ENCODE measurements around the gene GRIK4. TPM values are rescaled to one million over a fixed set of nuclear protein-coding genes. Genes with fewer than 3 reads are reported as not detected.

GRIK4 gene
- total RNA-seq, 2 experiments from 2014 or later: not detected

DNA sequence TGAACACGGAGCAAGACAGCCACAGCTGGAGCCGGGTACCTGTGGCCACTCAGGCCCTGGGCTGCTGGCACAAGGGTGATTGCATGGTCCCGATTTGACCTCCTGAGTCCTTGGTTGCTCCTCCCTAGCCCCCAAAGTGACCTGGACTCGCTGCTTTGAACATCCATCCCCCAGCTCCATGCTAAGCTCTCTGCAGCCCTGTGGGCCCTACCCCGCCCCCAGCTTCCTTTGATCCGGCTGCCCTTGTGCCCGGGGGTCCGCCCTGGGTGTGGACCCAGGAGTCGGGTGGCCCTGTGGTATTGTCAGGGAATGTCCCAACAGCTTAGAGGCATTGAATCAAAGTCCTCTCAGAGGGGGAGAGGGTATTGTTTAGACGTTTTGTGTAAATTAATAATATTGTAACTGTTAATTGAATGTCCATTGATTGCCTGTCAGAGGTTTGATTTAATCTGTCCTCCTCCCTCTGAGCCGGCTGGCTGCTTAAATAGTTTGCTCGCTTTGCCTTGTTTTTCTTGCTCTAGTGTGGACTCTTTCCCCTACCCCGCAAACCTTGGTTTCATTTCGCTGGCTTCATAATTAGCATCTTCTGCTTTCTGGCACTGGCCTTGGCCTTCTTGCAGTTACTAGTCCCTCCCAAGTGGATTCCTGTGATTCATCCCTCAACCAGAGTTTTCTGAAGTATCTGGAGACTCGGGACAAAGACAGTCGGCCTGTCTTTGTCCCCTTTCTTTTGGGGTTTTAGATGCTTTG is 20.7 kb downstream of the GRIK4 start:
- H3K9me3 Mint-ChIP-seq: peaks cover 2% of the 10 kb centered on the region
- no peak overlapping the region for H3K4me3 Mint-ChIP-seq
- H3K4me1 Mint-ChIP-seq (ENCODE audit: low read depth): no peaks in the 10 kb centered on the region
- DNase-seq: no peak
- ChIA-PET POLR2A (no interaction called here), CTCF (no interaction called here)
- intact Hi-C loops (cut with micrococcal nuclease): no loop called here
- H3K27me3 Mint-ChIP-seq: peaks cover 7% of the 10 kb centered on the region
- no peak overlapping the region for H3K27ac Mint-ChIP-seq
- no peaks in the 10 kb centered on the region for H3K36me3 Mint-ChIP-seq

DNA sequence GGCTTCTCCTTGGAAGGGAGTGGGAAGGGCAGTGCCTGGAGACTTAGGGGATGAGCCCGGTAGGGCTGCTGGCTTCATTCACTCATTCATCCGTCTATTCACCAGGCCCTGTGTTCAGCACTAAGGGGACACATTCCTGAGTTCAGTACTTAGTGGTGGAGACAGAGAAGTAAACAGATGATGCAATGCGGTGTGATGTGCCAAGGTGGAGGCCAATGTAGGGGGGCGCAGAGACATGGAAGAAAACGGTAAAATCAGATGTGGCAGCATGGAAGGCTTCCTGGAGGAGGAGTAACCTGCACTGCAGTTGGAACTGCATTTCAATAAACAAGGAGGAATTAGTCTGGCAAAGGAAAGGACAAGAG is 21.3 kb downstream of the GRIK4 start:
- no peaks in the 10 kb centered on the region for H3K4me1 Mint-ChIP-seq (ENCODE audit: low read depth)
- H3K4me3 Mint-ChIP-seq: no peak overlapping the region
- ChIA-PET POLR2A (no interaction called here), CTCF (no interaction called here)
- intact Hi-C loops (cut with micrococcal nuclease): no loop called here
- H3K27ac Mint-ChIP-seq: no peak overlapping the region
- peaks cover 2% of the 10 kb centered on the region for H3K9me3 Mint-ChIP-seq
- no peaks in the 10 kb centered on the region for H3K36me3 Mint-ChIP-seq
- H3K27me3 Mint-ChIP-seq: peaks cover 7% of the 10 kb centered on the region
- no peak for DNase-seq

DNA sequence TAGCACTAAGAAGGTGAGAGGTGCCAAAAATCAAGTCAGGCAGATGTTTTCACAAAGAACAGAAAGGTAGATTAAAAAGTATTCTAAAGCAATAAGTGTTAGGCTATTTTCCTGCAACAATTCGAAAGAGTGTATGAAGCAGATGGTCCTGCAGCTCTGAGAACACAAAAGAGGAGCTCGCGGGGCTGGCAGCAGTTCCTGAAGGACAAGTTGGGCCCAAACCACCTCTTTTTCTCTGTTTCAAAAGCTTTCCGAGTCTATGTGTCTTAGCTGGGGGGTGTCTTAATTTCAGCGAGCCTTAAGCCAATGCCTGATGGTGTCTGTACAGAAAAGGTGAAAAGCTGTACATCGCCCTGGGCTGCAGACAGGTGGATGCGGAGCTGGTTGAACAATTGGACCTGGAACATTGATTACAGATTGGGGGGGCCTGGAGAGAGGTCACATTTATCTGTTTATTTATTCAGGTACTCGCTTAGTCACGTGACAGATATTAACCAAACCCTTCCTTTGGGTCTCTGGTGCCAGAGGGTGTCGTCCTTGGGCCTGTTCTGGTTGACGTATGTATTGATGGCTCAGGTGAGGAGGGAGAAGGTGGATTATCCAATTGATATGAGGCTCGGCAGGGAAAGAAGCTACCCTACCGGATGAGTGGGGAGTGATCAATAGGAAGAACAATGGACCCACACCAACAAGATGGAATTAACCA is 24.7 kb downstream of the GRIK4 start:
- Mint-ChIP-seq H3K9me3 (no peaks in the 10 kb centered on the region), H3K4me1 (ENCODE audit: low read depth) (no peaks in the 10 kb centered on the region), H3K36me3 (no peaks in the 10 kb centered on the region), H3K27me3 (peaks cover 11% of the 10 kb centered on the region), H3K4me3 (no peak overlapping the region), H3K27ac (no peak overlapping the region)
- DNase-seq: no peak
- intact Hi-C loops (cut with micrococcal nuclease): no loop called here
- POLR2A ChIA-PET: no interaction called here
- CTCF ChIA-PET: no interaction called here

DNA sequence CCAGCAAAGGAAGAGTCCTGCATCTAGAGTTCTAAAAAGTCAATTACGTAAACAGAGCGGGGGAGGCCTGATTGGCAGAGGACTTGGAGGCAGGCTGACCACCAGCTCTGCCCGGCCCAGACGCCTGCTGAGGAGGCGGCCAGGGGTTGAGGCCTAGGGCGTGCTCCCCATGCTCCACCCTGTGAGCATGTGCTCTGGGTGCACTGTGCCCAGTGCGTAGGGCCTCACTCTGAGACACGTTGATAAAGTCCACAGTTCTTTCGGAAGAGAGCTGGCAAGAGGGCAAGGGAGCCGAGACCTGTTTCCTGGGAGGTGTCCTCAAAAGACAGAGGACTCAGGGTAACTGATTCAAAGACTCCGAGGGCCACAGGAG is 25.2 kb downstream of the GRIK4 start:
- H3K4me3 Mint-ChIP-seq: no peak overlapping the region
- DNase-seq: no peak
- H3K36me3 Mint-ChIP-seq: no peaks in the 10 kb centered on the region
- H3K27ac Mint-ChIP-seq: no peak overlapping the region
- no peaks in the 10 kb centered on the region for H3K9me3 Mint-ChIP-seq
- intact Hi-C loops (cut with micrococcal nuclease): no loop called here
- peaks cover 11% of the 10 kb centered on the region for H3K27me3 Mint-ChIP-seq
- ChIA-PET POLR2A (no interaction called here), CTCF (no interaction called here)
- no peaks in the 10 kb centered on the region for H3K4me1 Mint-ChIP-seq (ENCODE audit: low read depth)

DNA sequence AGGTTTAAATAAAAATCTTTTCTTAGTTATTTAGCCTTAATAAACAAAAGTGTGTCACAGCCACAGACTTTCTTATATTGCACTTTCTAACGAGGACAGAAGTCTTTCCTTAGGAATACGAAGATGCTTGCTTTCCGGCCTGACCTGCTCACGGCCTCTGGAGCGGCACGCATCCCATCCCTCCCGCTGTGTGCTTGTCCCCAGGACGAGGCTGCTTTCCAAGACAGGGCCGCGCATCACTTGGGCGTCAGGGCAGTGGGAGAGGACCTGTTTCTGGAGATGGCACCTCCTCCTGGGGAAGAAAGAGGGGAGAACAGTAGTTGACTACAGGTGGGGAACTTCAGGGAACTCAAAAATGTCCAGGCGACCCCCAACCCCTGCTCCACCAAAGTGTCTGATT is 26.4 kb downstream of the GRIK4 start:
- Mint-ChIP-seq H3K4me3 (no peak overlapping the region), H3K27ac (no peak overlapping the region), H3K36me3 (no peaks in the 10 kb centered on the region), H3K4me1 (ENCODE audit: low read depth) (no peaks in the 10 kb centered on the region), H3K27me3 (peaks cover 5% of the 10 kb centered on the region), H3K9me3 (peaks cover 2% of the 10 kb centered on the region)
- DNase-seq: no peak
- intact Hi-C loops (cut with micrococcal nuclease): no loop called here
- ChIA-PET POLR2A (no interaction called here), CTCF (no interaction called here)

DNA sequence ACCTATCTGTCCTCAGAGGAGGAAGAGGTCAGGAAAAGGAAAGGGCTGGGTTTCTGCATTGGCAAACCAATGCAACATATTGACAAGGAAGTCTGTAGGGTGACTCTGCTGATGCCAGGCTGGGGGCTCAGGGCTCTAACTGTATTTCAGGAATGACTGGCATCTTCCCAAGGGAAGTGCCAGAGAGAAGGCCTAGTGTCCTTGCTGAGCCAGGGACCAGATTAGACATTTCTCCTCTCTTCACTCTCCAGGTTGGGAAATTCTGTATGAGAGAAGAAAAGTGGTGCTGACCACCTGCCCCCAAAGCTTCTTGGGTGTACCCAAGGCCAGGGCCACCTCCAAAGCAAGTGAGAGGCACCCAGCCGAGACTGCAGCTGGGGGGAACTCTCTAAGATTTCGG is 27.2 kb downstream of the GRIK4 start:
- no peaks in the 10 kb centered on the region for H3K36me3 Mint-ChIP-seq
- H3K27me3 Mint-ChIP-seq: peaks cover 4% of the 10 kb centered on the region
- ChIA-PET CTCF (no interaction called here), POLR2A (no interaction called here)
- no peaks in the 10 kb centered on the region for H3K4me1 Mint-ChIP-seq (ENCODE audit: low read depth)
- H3K27ac Mint-ChIP-seq: no peak overlapping the region
- peaks cover 2% of the 10 kb centered on the region for H3K9me3 Mint-ChIP-seq
- no peak overlapping the region for H3K4me3 Mint-ChIP-seq
- no peak for DNase-seq
- intact Hi-C loops (cut with micrococcal nuclease): no loop called here

DNA sequence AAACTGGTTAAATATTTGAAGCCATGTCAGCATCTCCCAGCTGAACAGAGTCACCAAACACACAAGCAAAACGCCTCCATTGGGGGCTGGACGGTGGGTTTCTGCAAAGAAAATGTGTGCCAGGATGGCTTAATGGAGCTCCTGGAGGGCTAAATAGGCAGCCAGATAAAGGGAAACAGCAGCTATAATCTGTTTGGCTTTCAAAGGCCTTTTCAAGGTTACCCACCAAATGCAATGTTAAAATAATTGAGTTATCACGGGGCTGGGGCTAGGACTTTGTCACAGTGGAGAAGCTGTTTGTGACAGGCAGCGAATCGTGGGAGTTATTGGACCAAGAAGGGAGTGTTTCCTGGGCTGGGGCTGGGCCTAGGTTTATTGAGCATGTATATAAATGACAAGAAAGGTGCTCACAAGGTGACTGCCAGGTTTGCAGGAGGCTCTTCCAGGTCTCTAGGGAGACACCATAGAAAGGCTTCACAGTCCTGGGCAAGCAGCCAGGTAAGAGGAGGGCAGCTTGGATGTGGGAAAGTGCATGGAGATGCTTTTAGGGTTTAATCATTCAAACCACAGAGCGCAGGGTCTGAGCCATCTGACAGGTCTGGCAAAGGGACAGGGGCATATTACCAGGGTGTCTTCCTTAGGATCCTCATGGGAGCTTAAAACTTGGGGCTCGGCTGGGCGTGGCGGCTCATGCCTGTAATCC is 28.3 kb downstream of the GRIK4 start:
- H3K9me3 Mint-ChIP-seq: peaks cover 2% of the 10 kb centered on the region
- DNase-seq: no peak
- intact Hi-C loops (cut with micrococcal nuclease): no loop called here
- no peak overlapping the region for H3K4me3 Mint-ChIP-seq
- ChIA-PET POLR2A (no interaction called here), CTCF (no interaction called here)
- no peak overlapping the region for H3K27ac Mint-ChIP-seq
- H3K4me1 Mint-ChIP-seq (ENCODE audit: low read depth): no peaks in the 10 kb centered on the region
- no peaks in the 10 kb centered on the region for H3K36me3 Mint-ChIP-seq
- H3K27me3 Mint-ChIP-seq: peaks cover 4% of the 10 kb centered on the region

DNA sequence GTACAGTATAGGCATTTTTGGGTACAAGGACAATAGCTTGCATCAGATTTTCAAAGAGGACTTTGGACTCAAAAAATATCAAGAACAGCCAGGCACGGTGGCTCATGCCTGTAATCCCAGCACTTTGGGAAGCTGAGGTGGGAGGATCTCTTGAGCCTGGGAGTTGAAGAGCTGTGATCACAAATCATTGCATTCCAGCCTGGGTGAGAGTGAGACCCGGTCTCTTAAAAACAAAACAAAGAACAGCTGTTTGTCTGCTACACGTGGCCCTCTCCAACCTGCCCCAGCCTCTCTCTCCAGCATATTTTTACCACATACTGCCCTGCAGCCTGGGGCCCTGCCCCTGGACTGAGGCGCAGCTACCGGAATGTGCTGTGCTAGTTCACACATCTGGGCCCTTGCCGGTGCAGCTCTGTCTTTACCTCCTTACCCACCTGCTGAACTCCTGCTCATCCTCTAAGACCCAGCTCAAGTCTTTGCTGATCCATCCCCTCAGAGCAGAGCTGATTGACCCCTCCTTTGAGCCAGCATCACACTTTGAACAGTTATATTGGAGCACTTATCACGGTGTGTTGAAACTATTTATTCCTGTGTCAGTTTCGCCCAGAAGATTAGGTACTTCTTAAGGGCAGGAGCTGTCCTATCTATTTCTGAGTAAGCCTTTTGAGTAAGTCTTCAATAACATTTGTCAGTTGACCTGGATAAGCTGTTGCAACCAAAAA is 29.4 kb downstream of the GRIK4 start:
- no peak overlapping the region for H3K4me3 Mint-ChIP-seq
- no peaks in the 10 kb centered on the region for H3K36me3 Mint-ChIP-seq
- intact Hi-C loops (cut with micrococcal nuclease): no loop called here
- CTCF ChIA-PET: interaction anchor here (0.6 kb wide), 1 partner anchor 30 kb away, joined by 3 read pairs; no protein-coding TSS in a partner anchor
- no peak for DNase-seq
- peaks cover 4% of the 10 kb centered on the region for H3K27me3 Mint-ChIP-seq
- POLR2A ChIA-PET: no interaction called here
- peaks cover 2% of the 10 kb centered on the region for H3K9me3 Mint-ChIP-seq
- no peaks in the 10 kb centered on the region for H3K4me1 Mint-ChIP-seq (ENCODE audit: low read depth)
- H3K27ac Mint-ChIP-seq: no peak overlapping the region

DNA sequence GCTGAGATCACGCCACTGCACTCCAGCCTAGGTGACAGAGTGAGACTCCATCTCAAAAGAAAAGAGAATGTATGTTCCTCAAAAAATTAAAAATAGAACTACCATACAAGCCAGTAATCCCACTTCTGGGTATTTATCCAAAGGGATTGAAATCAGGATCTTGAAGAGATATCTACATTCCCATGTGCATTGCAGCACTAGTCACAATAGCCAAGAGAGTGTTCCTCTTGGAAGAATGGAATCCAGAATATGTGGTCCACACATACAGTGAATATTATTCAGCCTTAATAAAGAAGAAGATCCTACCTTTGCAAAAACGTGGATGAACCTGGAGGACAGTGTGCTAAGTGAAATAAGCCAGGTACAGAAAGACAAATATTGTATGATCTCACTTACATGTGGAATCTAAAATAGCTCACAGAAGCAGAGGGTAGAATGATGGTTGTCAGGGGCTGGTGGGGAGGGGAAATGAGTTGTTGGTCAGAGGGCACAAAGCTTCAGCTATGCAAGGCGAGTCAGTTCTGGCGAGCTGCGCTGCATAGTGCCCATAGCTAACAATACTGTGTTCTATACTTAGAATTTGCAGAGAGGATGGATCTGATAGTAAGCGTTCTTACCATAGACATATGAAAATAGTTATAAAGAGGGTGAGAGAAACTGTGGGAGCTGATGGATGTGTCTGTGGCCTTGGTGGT is 32.1 kb downstream of the GRIK4 start:
- POLR2A ChIA-PET: no interaction called here
- peaks cover 10% of the 10 kb centered on the region for H3K27me3 Mint-ChIP-seq
- no peak overlapping the region for H3K4me3 Mint-ChIP-seq
- H3K27ac Mint-ChIP-seq: no peak overlapping the region
- intact Hi-C loops (cut with micrococcal nuclease): no loop called here
- no peak for DNase-seq
- H3K4me1 Mint-ChIP-seq (ENCODE audit: low read depth): no peaks in the 10 kb centered on the region
- peaks cover 2% of the 10 kb centered on the region for H3K9me3 Mint-ChIP-seq
- CTCF ChIA-PET: interaction anchor here (1.0 kb wide), 1 partner anchor 32 kb away, joined by 3 read pairs; the partner anchor contains the start of gene GRIK4
- no peaks in the 10 kb centered on the region for H3K36me3 Mint-ChIP-seq

DNA sequence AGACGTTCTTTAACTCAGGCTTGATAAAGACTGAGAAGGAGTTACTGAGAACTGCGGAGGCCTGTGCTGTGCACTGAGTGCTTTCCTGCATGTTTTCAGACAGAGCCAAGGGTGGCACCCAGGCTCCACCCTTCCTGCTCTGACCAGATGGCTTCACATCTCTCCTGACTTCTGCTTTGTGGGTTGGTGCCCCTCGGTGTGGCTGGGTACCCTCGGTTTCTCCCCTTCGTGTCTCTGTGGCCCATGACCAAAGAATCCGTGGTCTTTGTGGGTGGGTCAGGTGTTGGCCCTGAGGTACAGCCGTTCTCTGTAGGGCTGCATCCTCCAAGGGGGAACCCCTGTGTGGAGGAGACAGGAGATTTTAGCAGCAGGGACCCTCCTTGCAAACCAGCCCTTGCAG is 34.3 kb downstream of the GRIK4 start:
- H3K9me3 Mint-ChIP-seq: peaks cover 2% of the 10 kb centered on the region
- CTCF ChIA-PET: no interaction called here
- no peak overlapping the region for H3K4me3 Mint-ChIP-seq
- H3K36me3 Mint-ChIP-seq: no peaks in the 10 kb centered on the region
- peaks cover 17% of the 10 kb centered on the region for H3K27me3 Mint-ChIP-seq
- H3K4me1 Mint-ChIP-seq (ENCODE audit: low read depth): no peaks in the 10 kb centered on the region
- intact Hi-C loops (cut with micrococcal nuclease): no loop called here
- H3K27ac Mint-ChIP-seq: no peak overlapping the region
- DNase-seq: no peak
- POLR2A ChIA-PET: no interaction called here

DNA sequence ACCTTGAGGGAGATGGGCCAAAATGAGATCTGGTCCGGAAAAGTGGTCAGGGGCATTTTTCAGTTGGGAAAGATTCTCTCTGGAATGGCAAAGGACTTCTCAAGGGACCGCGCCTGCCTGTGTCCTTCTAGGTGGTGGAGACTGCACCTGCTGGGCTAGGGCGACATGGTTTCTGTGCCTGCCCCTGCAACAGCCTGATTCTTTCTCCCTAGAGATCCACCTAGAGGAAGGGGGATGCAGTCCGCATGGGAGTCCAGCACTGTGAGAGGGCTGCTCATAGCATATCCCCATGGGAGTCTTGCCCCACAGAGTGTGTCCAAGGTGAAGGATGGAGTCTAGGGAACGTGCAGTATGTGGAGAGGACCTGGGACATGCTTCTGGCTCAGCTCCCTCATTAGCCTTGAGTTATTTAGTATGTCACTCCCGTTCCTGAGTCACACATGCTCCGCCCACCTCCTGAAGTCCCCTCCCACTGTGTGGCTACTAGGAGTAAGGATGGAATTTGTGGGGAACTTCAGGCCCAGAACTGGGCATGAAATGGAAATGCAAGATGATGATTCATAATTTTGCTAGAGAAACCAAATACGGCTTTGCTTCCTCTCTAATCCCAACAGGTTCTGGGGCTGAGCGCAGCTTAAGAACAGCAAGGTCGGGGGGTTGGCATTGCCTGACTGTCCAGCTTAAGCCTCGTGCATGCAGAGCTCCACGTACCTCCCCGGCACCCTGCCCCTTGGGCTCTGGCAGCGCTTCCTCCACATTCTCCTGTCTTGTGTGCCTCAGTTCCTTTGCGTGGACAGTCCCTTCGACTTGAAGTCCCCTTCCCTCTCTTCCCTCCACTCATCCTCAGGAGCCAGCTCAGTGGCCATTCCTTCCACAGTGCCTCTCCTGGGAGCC is 35.0 kb downstream of the GRIK4 start:
- no peak overlapping the region for H3K4me3 Mint-ChIP-seq
- H3K27ac Mint-ChIP-seq: no peak overlapping the region
- ChIA-PET CTCF (no interaction called here), POLR2A (no interaction called here)
- intact Hi-C loops (cut with micrococcal nuclease): no loop called here
- DNase-seq: no peak
- H3K4me1 Mint-ChIP-seq (ENCODE audit: low read depth): no peaks in the 10 kb centered on the region
- H3K27me3 Mint-ChIP-seq: peaks cover 14% of the 10 kb centered on the region
- peaks cover 2% of the 10 kb centered on the region for H3K9me3 Mint-ChIP-seq
- no peaks in the 10 kb centered on the region for H3K36me3 Mint-ChIP-seq

Measured in activated CD4-positive, alpha-beta memory T cell treated with anti-CD3 and anti-CD28 coated beads for 36 hours (primary cell).